Vagina (tissue), 2 donors: Measurements from ENCODE around the gene MTMR2.

Experiments used
- POLR2A ChIP-seq, 2 donors: fragments of 450-650 bp; IDR thresholded peaks; one replicate each; pipeline ENCODE4 v1.6.1; 2017; ENCODE audit warnings: antibody characterized with exemption in 2 of 2, mild to moderate bottlenecking in 2 of 2, moderate library complexity in 2 of 2
- POLR2AphosphoS5 ChIP-seq, 2 donors: sonication (generic); formaldehyde crosslinking; IDR thresholded peaks; one replicate each; pipeline ENCODE4 v1.9.0; 2017; ENCODE audit warnings: antibody characterized with exemption in 2 of 2, mild to moderate bottlenecking in 2 of 2, low read depth in 1 of 2; ENCODE audit not compliant: insufficient read depth in 1 of 2
- TF ChIP-seq, protein P1 (sequence below), 3 experiments: fragments of 450-650 bp in 2 of 3; fragments of 200-600 bp in 1 of 3; sonication (generic) in 1 of 3; IDR thresholded peaks; one replicate each; pipeline ENCODE4 v1.5.1; 2017 to 2019; ENCODE audit warnings: antibody characterized with exemption in 3 of 3, mild to moderate bottlenecking in 2 of 3, moderate library complexity in 2 of 3

DNA sequence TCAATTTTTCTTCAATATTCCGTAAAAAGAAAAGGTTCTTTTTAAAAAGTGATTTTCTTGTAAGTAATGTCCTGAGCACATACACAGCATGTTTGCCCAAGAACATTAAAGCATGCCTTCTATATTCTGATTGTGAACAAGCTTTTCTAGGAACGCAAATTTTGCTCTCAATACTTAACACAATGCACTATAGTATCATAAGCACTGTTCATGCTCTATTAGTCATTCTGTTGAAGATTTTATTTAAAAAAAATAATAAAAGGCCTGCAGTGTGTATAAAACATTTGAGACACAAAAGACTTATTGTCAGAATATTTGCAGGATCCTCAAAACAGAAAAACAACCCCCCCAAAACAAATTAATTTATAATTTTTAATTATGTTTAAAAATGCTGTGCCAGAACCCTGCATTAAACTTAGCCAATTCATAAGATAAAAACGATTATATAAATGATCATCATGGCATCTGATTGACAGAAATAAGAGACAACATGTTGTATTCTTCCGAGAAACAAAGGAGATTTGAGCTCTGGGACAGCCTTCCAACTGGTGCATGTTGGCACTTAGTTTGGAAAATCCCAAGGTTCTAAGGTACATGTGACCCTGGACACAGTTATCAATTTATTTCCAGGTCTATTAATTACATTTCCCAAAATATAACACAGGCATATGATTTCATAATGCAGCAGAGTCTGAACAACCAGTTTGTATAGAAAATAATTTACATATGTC is 13.1 kb downstream of the MTMR2 start:
- TF ChIP-seq, protein P1, sequence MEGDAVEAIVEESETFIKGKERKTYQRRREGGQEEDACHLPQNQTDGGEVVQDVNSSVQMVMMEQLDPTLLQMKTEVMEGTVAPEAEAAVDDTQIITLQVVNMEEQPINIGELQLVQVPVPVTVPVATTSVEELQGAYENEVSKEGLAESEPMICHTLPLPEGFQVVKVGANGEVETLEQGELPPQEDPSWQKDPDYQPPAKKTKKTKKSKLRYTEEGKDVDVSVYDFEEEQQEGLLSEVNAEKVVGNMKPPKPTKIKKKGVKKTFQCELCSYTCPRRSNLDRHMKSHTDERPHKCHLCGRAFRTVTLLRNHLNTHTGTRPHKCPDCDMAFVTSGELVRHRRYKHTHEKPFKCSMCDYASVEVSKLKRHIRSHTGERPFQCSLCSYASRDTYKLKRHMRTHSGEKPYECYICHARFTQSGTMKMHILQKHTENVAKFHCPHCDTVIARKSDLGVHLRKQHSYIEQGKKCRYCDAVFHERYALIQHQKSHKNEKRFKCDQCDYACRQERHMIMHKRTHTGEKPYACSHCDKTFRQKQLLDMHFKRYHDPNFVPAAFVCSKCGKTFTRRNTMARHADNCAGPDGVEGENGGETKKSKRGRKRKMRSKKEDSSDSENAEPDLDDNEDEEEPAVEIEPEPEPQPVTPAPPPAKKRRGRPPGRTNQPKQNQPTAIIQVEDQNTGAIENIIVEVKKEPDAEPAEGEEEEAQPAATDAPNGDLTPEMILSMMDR (IDR thresholded peaks at IDR 0.05), result no peak
- TF ChIP-seq POLR2A (IDR thresholded peaks at IDR 0.05) (no peak), POLR2AphosphoS5 (IDR thresholded peaks at IDR 0.05; ENCODE audit: insufficient read depth in 1 of 2, low read depth in 1 of 2) (no peak)
